ENCODE results near the gene SEMA4C. TPM values are rescaled to one million over a fixed set of nuclear protein-coding genes. Genes with fewer than 3 reads are reported as not detected.

SEMA4C gene
- total and polyA plus RNA-seq, 9 of the 15 experiments (the other 6 are each of a cell fraction or from before 2014, with no cell fraction given): 0.32 to 59.7 (median 23.9) TPM

- TF ChIP-seq TCF7L2 (IDR thresholded peaks at IDR 0.05; ENCODE audit: low read depth, low read length) (no peak), ZNF24 (IDR thresholded peaks at IDR 0.05) (no peak), STAT5A (IDR thresholded peaks at IDR 0.05; ENCODE audit: borderline replicate concordance, low read length) (peak; percentile 80), KDM2B (CRISPR knock-in tag; IDR thresholded peaks at IDR 0.05) (no peak), NR0B1 (IDR thresholded peaks at IDR 0.05; ENCODE audit: partially characterized antibody) (no peak), ZFX (CRISPR knock-in tag; IDR thresholded peaks at IDR 0.05) (peak; percentile 84), ZNF384 (IDR thresholded peaks at IDR 0.05; ENCODE audit: low read depth, low read length) (no peak), YY1 (IDR thresholded peaks at IDR 0.05; ENCODE audit: borderline replicate concordance in 1 of 3, control insufficient read depth in 1 of 3, extremely low read depth in 1 of 3, insufficient read depth in 3 of 3, insufficient read length in 1 of 3, insufficient replicate concordance in 2 of 3, low read depth in 1 of 3, low read length in 2 of 3) (peak in 1 of 3 experiments; percentile 74), CXXC5 (CRISPR knock-in tag; IDR thresholded peaks at IDR 0.05) (peak; percentile 74), HLTF (IDR thresholded peaks at IDR 0.05) (no peak; the same call in 1 of the 2 replicates), ZNF583 (CRISPR knock-in tag; IDR thresholded peaks at IDR 0.05) (peak; percentile 58), MIER1 (IDR thresholded peaks at IDR 0.05; ENCODE audit: low read depth) (no peak), TFAM (CRISPR knock-in tag; conservative IDR thresholded peaks at IDR 0.05) (no peak), NCOA6 (IDR thresholded peaks at IDR 0.05) (no peak), FOXA3 (CRISPR knock-in tag; conservative IDR thresholded peaks at IDR 0.05 in 1 of 2, IDR thresholded peaks at IDR 0.05 in 1 of 2) (no peak), MTA2 (IDR thresholded peaks at IDR 0.05; ENCODE audit: low read depth) (peak; percentile 86), ILK (tag; IDR thresholded peaks at IDR 0.05; ENCODE audit: borderline replicate concordance, low read depth) (0 out of 2 replicates have a peak, but pooled peaks have one; percentile 33), MAFF (IDR thresholded peaks at IDR 0.05; ENCODE audit: low read length) (peak; percentile 25; the same call in 1 of the 2 replicates), ZNF347 (CRISPR knock-in tag; IDR thresholded peaks at IDR 0.05; ENCODE audit: low read depth) (no peak), ARHGAP35 (IDR thresholded peaks at IDR 0.05; ENCODE audit: partially characterized antibody) (no peak), HDAC3 (IDR thresholded peaks at IDR 0.05; ENCODE audit: borderline replicate concordance, partially characterized antibody) (no peak), ATF3 (IDR thresholded peaks at IDR 0.05) (no peak), ATF3 (CRISPR knock-in tag; conservative IDR thresholded peaks at IDR 0.05) (no peak), MCM2 (IDR thresholded peaks at IDR 0.05; ENCODE audit: low read depth) (no peak), SMAD3 (CRISPR knock-in tag; conservative IDR thresholded peaks at IDR 0.05) (no peak)
- TF ChIP-seq, protein P1, sequence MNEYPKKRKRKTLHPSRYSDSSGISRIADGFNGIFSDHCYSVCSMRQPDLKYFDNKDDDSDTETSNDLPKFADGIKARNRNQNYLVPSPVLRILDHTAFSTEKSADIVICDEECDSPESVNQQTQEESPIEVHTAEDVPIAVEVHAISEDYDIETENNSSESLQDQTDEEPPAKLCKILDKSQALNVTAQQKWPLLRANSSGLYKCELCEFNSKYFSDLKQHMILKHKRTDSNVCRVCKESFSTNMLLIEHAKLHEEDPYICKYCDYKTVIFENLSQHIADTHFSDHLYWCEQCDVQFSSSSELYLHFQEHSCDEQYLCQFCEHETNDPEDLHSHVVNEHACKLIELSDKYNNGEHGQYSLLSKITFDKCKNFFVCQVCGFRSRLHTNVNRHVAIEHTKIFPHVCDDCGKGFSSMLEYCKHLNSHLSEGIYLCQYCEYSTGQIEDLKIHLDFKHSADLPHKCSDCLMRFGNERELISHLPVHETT (CRISPR knock-in tag; conservative IDR thresholded peaks at IDR 0.05 in 1 of 2, IDR thresholded peaks at IDR 0.05 in 1 of 2): peak in 1 of 2 experiments; percentile 51; a peak in 1 of 4 replicates
These were observed 25.3 kb upstream of the SEMA4C start (continued) for GRCh38 chr2:96895032-96895745.
